HG02970 (cell line): ENCODE measurements around the gene SPA17.

ENCODE experiments used
- ATAC-seq: cut with Tn5 transposase; IDR thresholded peaks from one replicate; pipeline ENCODE4 v1.9.1; 2021; ENCODE audit warnings: mild to moderate bottlenecking, moderate library complexity, moderate number of reproducible peaks; ENCODE audit not compliant: unreplicated experiment, low FRiP score

SPA17 gene

GRCh38 chr11:124673333-124674167, at the start of gene SPA17, which contains the start of gene SIAE:
Gene SPA17, plus strand, starts transcription at chr11:124673904. Its CDS starts 1,361 bp downstream, at chr11:124675265.
Gene SIAE, minus strand, starts transcription at chr11:124673739. Its CDS starts 31 bp downstream, at chr11:124673708.
- ATAC-seq = peak; percentile 91

- ATAC-seq = no peak
Observed at GRCh38 chr11:124625504-124626168, 48.1 kb upstream of the SPA17 start.

- no peak for ATAC-seq
Observed at GRCh38 chr11:124627546-124627945, 46.2 kb upstream of the SPA17 start.

GRCh38 chr11:124629961-124630360, 43.7 kb upstream of the SPA17 start:
- ATAC-seq = no peak

- ATAC-seq = no peak
Observed at GRCh38 chr11:124633355-124633754, 40.3 kb upstream of the SPA17 start.

GRCh38 chr11:124635932-124636331, 37.8 kb upstream of the SPA17 start:
- ATAC-seq = no peak

- ATAC-seq = no peak
Observed at GRCh38 chr11:124638500-124638899, 35.2 kb upstream of the SPA17 start.

- ATAC-seq = no peak
Observed at GRCh38 chr11:124639186-124639585, 34.5 kb upstream of the SPA17 start.

GRCh38 chr11:124640666-124641065, 33.0 kb upstream of the SPA17 start:
- no peak for ATAC-seq

GRCh38 chr11:124642628-124643027, 31.1 kb upstream of the SPA17 start:
- ATAC-seq = no peak

GRCh38 chr11:124643042-124643604, 30.6 kb upstream of the SPA17 start:
- ATAC-seq = no peak

- no peak for ATAC-seq
Observed at GRCh38 chr11:124643605-124644425, 29.9 kb upstream of the SPA17 start.

- ATAC-seq = no peak
Observed at GRCh38 chr11:124644426-124645280, 29.1 kb upstream of the SPA17 start.

- ATAC-seq = no peak
Observed at GRCh38 chr11:124646148-124646547, 27.6 kb upstream of the SPA17 start.

GRCh38 chr11:124648610-124649009, 25.1 kb upstream of the SPA17 start:
- ATAC-seq = no peak

- no peak for ATAC-seq
Observed at GRCh38 chr11:124656774-124657630, 16.7 kb upstream of the SPA17 start.

GRCh38 chr11:124657904-124658303, 15.8 kb upstream of the SPA17 start:
- no peak for ATAC-seq

- ATAC-seq = no peak
Observed at GRCh38 chr11:124658501-124658900, 15.2 kb upstream of the SPA17 start.

GRCh38 chr11:124658986-124659385, 14.7 kb upstream of the SPA17 start:
- ATAC-seq = no peak
